DMS 273 treated with DMSO at 0.1 percent for 48 hours (cell line): ENCODE data around the gene DENND1B.

Experiments
- DNase-seq: peaks from one replicate; lab custom pipeline; 2025; lab: John Stamatoyannopoulos, UW

Gene DENND1B

GRCh38 chr1:197683895-197684553 is 91.3 kb downstream of the DENND1B start:
- no peak for DNase-seq

GRCh38 chr1:197683280-197683679 is 92.0 kb downstream of the DENND1B start:
- no peak for DNase-seq

GRCh38 chr1:197680311-197680710 is 95.0 kb downstream of the DENND1B start:
- no peak for DNase-seq

GRCh38 chr1:197677752-197678295 is 97.5 kb downstream of the DENND1B start:
- DNase-seq, result no peak

GRCh38 chr1:197677313-197677712 is 98.0 kb downstream of the DENND1B start:
- DNase-seq, result no peak

- DNase-seq, result peak; percentile 38
Measured at GRCh38 chr1:197675583-197676208, 99.6 kb downstream of the DENND1B start.

- DNase-seq, result peak; percentile 81
Measured at GRCh38 chr1:197674286-197674685, 101.0 kb downstream of the DENND1B start.

- no peak for DNase-seq
Measured at GRCh38 chr1:197673292-197673691, 102.0 kb downstream of the DENND1B start.

- no peak for DNase-seq
Measured at GRCh38 chr1:197672347-197672746, 102.9 kb downstream of the DENND1B start.

GRCh38 chr1:197671920-197672319 is 103.4 kb downstream of the DENND1B start:
- DNase-seq, result no peak

GRCh38 chr1:197671140-197671539 is 104.1 kb downstream of the DENND1B start:
- DNase-seq, result no peak

GRCh38 chr1:197666769-197667285 is 108.5 kb downstream of the DENND1B start:
- no peak for DNase-seq

GRCh38 chr1:197664391-197664790 is 110.9 kb downstream of the DENND1B start:
- DNase-seq, result no peak

GRCh38 chr1:197663162-197663953 is 111.9 kb downstream of the DENND1B start:
- DNase-seq, result no peak

- DNase-seq, result no peak
Measured at GRCh38 chr1:197660389-197660788, 114.9 kb downstream of the DENND1B start.

GRCh38 chr1:197659171-197659570 is 116.1 kb downstream of the DENND1B start:
- no peak for DNase-seq

- DNase-seq, result no peak
Measured at GRCh38 chr1:197649188-197649587, 126.1 kb downstream of the DENND1B start.

GRCh38 chr1:197638316-197638715 is 137.0 kb downstream of the DENND1B start:
- no peak for DNase-seq

- DNase-seq, result no peak
Measured at GRCh38 chr1:197637406-197637805, 137.9 kb downstream of the DENND1B start.

- DNase-seq, result no peak
Measured at GRCh38 chr1:197633447-197634078, 141.7 kb downstream of the DENND1B start.

GRCh38 chr1:197632651-197633050 is 142.6 kb downstream of the DENND1B start:
- no peak for DNase-seq

GRCh38 chr1:197632005-197632404 is 143.3 kb downstream of the DENND1B start:
- no peak for DNase-seq
